ENCODE measurements around the gene PARD6A.

PARD6A gene

GRCh38 chr16:67673712-67674580, 13.2 kb downstream of the PARD6A start:
- H3K9ac ChIP-seq: no peak overlapping the region
- no peak overlapping the region for H3K4me3 ChIP-seq (IDR thresholded peaks at IDR 0.05; ENCODE audit: insufficient read depth, low read depth, low read length)
- TF ChIP-seq, protein P1, sequence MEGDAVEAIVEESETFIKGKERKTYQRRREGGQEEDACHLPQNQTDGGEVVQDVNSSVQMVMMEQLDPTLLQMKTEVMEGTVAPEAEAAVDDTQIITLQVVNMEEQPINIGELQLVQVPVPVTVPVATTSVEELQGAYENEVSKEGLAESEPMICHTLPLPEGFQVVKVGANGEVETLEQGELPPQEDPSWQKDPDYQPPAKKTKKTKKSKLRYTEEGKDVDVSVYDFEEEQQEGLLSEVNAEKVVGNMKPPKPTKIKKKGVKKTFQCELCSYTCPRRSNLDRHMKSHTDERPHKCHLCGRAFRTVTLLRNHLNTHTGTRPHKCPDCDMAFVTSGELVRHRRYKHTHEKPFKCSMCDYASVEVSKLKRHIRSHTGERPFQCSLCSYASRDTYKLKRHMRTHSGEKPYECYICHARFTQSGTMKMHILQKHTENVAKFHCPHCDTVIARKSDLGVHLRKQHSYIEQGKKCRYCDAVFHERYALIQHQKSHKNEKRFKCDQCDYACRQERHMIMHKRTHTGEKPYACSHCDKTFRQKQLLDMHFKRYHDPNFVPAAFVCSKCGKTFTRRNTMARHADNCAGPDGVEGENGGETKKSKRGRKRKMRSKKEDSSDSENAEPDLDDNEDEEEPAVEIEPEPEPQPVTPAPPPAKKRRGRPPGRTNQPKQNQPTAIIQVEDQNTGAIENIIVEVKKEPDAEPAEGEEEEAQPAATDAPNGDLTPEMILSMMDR (conservative IDR thresholded peaks at IDR 0.05; ENCODE audit: low read depth, low read length): no peak
- no peaks in the 10 kb centered on the region for H3K79me2 ChIP-seq (ENCODE audit: insufficient read depth, low read depth)
- no peaks in the 10 kb centered on the region for H3K36me3 ChIP-seq (ENCODE audit: insufficient read depth)
- H3K4me2 ChIP-seq: no peak overlapping the region
- H3K4me1 ChIP-seq (ENCODE audit: low read depth, poor library complexity, severe bottlenecking): peaks cover 9% of the 10 kb centered on the region
- no peak overlapping the region for H2AFZ ChIP-seq (ENCODE audit: low read depth)
- no peaks in the 10 kb centered on the region for H4K20me1 ChIP-seq (ENCODE audit: insufficient read depth)
- H3K27ac ChIP-seq: no peak overlapping the region
- no peaks in the 10 kb centered on the region for H3K27me3 ChIP-seq (ENCODE audit: insufficient read depth, low read depth)

DNA sequence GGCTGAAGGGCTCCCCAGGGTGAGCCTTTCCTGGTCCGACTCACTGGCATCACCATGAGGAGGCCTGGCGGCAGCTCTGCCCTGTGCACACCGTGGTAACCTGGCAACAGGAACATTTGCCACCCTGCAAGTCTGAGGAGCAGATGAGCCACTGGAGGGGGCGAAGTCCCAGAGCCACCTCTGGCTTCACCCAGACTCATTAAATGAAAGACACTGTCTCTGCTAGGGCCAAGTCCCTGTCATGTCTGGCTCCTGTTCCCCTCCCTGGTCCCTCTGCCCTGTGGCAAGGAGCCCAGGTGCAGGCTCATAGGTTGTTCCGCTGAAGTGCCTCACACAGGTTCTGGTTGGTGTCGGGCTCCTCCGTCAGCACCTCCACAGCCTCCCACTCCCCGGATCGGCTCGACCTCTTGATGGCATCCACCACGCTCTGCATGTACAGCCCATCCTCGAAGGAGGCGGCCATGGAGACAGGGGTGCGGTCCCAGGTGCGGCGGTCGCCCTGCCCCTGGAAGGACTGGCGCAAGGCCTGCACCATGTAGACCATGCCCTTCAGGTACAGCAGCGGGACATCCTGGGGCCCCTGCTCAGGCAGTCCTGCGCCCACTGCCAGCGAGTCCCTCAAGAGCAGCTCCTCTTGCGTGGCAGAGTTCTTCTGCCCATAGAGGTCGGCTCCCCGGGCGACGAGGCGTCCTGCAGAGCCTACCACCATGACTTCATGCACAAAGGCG, 14.3 kb downstream of the PARD6A start:
- Histone ChIP-seq H3K4me3 (IDR thresholded peaks at IDR 0.05; ENCODE audit: insufficient read depth, low read depth, low read length) (no peak overlapping the region), H3K4me2 (no peak overlapping the region), H3K27me3 (ENCODE audit: insufficient read depth, low read depth) (no peaks in the 10 kb centered on the region), H3K27ac (no peak overlapping the region), H3K36me3 (ENCODE audit: insufficient read depth) (no peaks in the 10 kb centered on the region), H2AFZ (ENCODE audit: low read depth) (no peak overlapping the region), H4K20me1 (ENCODE audit: insufficient read depth) (no peaks in the 10 kb centered on the region), H3K79me2 (ENCODE audit: insufficient read depth, low read depth) (no peaks in the 10 kb centered on the region), H3K4me1 (ENCODE audit: low read depth, poor library complexity, severe bottlenecking) (peaks cover 5% of the 10 kb centered on the region), H3K9ac (no peak overlapping the region)
- TF ChIP-seq, protein P1 (conservative IDR thresholded peaks at IDR 0.05; ENCODE audit: low read depth, low read length): no peak

DNA sequence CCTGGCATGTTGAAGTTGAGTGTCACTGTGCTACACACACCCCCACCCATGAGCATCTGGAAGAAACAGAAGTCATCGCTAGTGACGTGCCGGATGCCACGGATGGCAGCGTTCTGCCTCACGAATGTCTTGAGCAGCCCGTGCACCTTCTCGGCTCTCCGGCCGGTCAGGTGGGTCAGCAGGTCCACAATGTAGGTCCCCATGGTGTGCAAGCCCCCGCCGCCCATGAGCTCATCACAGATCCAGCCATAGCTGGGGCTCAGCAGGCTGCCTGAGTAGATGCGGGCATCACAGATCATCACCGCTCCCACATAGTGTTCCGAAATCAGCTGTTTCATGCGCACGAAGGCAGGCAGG, 14.8 kb downstream of the PARD6A start:
- Histone ChIP-seq H3K4me3 (IDR thresholded peaks at IDR 0.05; ENCODE audit: insufficient read depth, low read depth, low read length) (no peak overlapping the region), H3K36me3 (ENCODE audit: insufficient read depth) (no peaks in the 10 kb centered on the region), H3K27ac (no peak overlapping the region), H3K27me3 (ENCODE audit: insufficient read depth, low read depth) (no peaks in the 10 kb centered on the region), H3K4me2 (no peak overlapping the region), H2AFZ (ENCODE audit: low read depth) (no peak overlapping the region), H4K20me1 (ENCODE audit: insufficient read depth) (no peaks in the 10 kb centered on the region), H3K4me1 (ENCODE audit: low read depth, poor library complexity, severe bottlenecking) (peaks cover 5% of the 10 kb centered on the region), H3K9ac (no peak overlapping the region), H3K79me2 (ENCODE audit: insufficient read depth, low read depth) (no peaks in the 10 kb centered on the region)
- TF ChIP-seq, protein P1 (conservative IDR thresholded peaks at IDR 0.05; ENCODE audit: low read depth, low read length): no peak

DNA sequence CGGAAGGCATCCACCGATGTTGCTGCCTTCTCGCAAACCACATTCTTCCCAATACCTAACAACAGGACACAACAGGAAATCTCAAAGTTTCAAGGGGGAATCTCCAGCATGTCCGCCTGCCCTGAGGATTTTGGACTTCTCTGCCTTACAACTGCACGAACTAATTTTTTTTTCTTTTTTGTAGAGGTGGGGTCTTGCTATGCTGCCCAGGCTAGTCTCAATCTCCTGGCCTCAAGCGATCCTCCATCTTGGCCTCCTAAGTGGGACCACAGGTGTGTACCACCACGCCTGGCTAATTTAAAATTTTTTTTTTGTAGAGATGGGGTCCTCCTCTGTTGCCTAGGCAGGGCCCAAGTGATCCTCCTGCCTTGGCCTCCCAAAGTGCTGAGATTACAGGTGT, 15.2 kb downstream of the PARD6A start:
- no peaks in the 10 kb centered on the region for H3K79me2 ChIP-seq (ENCODE audit: insufficient read depth, low read depth)
- no peak overlapping the region for H2AFZ ChIP-seq (ENCODE audit: low read depth)
- no peak overlapping the region for H3K4me3 ChIP-seq (IDR thresholded peaks at IDR 0.05; ENCODE audit: insufficient read depth, low read depth, low read length)
- H3K36me3 ChIP-seq (ENCODE audit: insufficient read depth): no peaks in the 10 kb centered on the region
- no peaks in the 10 kb centered on the region for H4K20me1 ChIP-seq (ENCODE audit: insufficient read depth)
- H3K9ac ChIP-seq: no peak overlapping the region
- H3K27ac ChIP-seq: no peak overlapping the region
- H3K27me3 ChIP-seq (ENCODE audit: insufficient read depth, low read depth): no peaks in the 10 kb centered on the region
- no peak overlapping the region for H3K4me2 ChIP-seq
- H3K4me1 ChIP-seq (ENCODE audit: low read depth, poor library complexity, severe bottlenecking): peaks cover 5% of the 10 kb centered on the region
- TF ChIP-seq, protein P1 (conservative IDR thresholded peaks at IDR 0.05; ENCODE audit: low read depth, low read length): no peak
